Sigmoid colon (tissue), 7 donors: ENCODE results near the gene HIVEP1. TPM values are rescaled to one million over a fixed set of nuclear protein-coding genes. Genes with fewer than 3 reads are reported as not detected.

ENCODE experiments used
- DNase-seq: peaks from one replicate; pipeline ENCODE4 v3.0.0-alpha.2; 2019
- H3K27ac ChIP-seq, 4 donors: fragments of 200-600 bp; sonication (generic); one replicate each; pipeline ENCODE4 v1.5.1; 2016 to 2019; ENCODE audit warnings: mild to moderate bottlenecking in 1 of 4
- H3K27me3 ChIP-seq, 3 donors: fragments of 200-600 bp; sonication (generic); one replicate each; pipeline ENCODE4 v1.5.1; 2019; ENCODE audit warnings: mild to moderate bottlenecking in 1 of 3
- H3K36me3 ChIP-seq, 4 donors: fragments of 200-600 bp; sonication (generic); one replicate each; pipeline ENCODE4 v1.5.1; 2016 to 2019
- H3K4me1 ChIP-seq, 4 donors: fragments of 200-600 bp; sonication (generic); one replicate each; pipeline ENCODE4 v1.5.1; 2017 to 2019
- H3K4me3 ChIP-seq, 4 donors: fragments of 200-600 bp; sonication (generic); one replicate each; pipeline ENCODE4 v1.5.1; 2017 to 2019; ENCODE audit warnings: mild to moderate bottlenecking in 2 of 4, moderate library complexity in 1 of 4
- H3K9me3 ChIP-seq, 4 donors: fragments of 200-600 bp in 3 of 4; sonication (generic) in 3 of 4; one replicate each; pipeline versions ENCODE4 v1.5.1 to v1.6.1; 2013 to 2019
- EP300 ChIP-seq, 4 donors: sonication (generic); formaldehyde crosslinking; IDR thresholded peaks; one replicate each; pipeline ENCODE4 v1.6.1; 2017; ENCODE audit warnings: antibody characterized with exemption in 4 of 4
- POLR2A ChIP-seq, 2 donors: fragments of 450-650 bp; IDR thresholded peaks; one replicate each; pipeline ENCODE4 v1.6.1; 2016; ENCODE audit warnings: antibody characterized with exemption in 2 of 2, mild to moderate bottlenecking in 2 of 2, moderate library complexity in 2 of 2
- POLR2AphosphoS5 ChIP-seq, 4 donors: sonication (generic); formaldehyde crosslinking; IDR thresholded peaks; one replicate each; pipeline ENCODE4 v1.6.1; 2017; ENCODE audit warnings: antibody characterized with exemption in 4 of 4
- WGBS, 2 donors: extraction: QIAGEN DNeasy Blood & Tissue Kit; methylation state at CpG; one replicate each; pipeline ENCODE4 v1.1.7; 2013; 5-methylcytosine and 5-hydroxymethylcytosine counted together
- intact Hi-C: fragments of 100-400 bp; cut with DNase I; formaldehyde crosslinking; loops from one replicate; pipeline ENCODE4 v1.15.1; 2023
- polyA plus RNA-seq, 3 donors: library from polyadenylated mRNA; stranded (reverse); fragments of 200-250 nt; gene quantifications; one replicate each; pipeline ENCODE4 v1.2.3, GENCODE V29; 2013
- total RNA-seq, 4 donors: library from RNA; depleted of rRNA; stranded (reverse); fragments of >200 nt; gene quantifications; one replicate each; pipeline ENCODE4 v1.1.0, GENCODE V29; 2016
- TF ChIP-seq, protein P1 (sequence below), 4 experiments: fragments of 450-650 bp in 3 of 4; fragments of 200-600 bp in 1 of 4; IDR thresholded peaks; one replicate each; pipeline ENCODE4 v1.5.1; 2016 to 2019; ENCODE audit warnings: antibody characterized with exemption in 4 of 4, mild to moderate bottlenecking in 3 of 4, moderate library complexity in 2 of 4
- donor health status: healthy with polysubstance abuse.
- donor health status: Bipolar disorder and iron deficiency.
- donor health status: healthy.

Gene HIVEP1
- total and polyA plus RNA-seq, 7 donors, result 4.6 to 28.5 (median 13.2) TPM

DNA sequence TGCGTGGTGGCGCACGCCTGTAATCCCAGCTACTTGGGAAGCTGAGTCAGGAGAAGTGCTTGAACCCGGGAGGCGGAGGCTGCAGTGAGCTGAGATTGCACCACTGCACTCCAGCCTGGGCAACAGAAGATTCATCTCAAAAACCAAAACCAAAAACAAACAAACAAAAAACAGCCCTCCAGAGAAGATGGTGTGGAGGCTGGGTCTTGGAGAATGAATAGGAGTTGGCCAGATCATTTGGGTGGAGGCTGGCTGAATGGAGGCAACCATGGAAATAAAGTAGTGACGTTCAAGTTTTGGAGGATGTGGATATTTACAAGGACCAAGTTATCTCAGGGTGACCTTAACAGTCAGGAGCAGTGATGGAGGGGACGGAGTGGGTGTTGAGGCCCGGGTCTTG is 24.7 kb downstream of the HIVEP1 start:
- no peak overlapping the region for H3K4me3 ChIP-seq
- TF ChIP-seq EP300 (IDR thresholded peaks at IDR 0.05) (no peak), POLR2AphosphoS5 (IDR thresholded peaks at IDR 0.05) (no peak), POLR2A (IDR thresholded peaks at IDR 0.05) (no peak)
- TF ChIP-seq, protein P1, sequence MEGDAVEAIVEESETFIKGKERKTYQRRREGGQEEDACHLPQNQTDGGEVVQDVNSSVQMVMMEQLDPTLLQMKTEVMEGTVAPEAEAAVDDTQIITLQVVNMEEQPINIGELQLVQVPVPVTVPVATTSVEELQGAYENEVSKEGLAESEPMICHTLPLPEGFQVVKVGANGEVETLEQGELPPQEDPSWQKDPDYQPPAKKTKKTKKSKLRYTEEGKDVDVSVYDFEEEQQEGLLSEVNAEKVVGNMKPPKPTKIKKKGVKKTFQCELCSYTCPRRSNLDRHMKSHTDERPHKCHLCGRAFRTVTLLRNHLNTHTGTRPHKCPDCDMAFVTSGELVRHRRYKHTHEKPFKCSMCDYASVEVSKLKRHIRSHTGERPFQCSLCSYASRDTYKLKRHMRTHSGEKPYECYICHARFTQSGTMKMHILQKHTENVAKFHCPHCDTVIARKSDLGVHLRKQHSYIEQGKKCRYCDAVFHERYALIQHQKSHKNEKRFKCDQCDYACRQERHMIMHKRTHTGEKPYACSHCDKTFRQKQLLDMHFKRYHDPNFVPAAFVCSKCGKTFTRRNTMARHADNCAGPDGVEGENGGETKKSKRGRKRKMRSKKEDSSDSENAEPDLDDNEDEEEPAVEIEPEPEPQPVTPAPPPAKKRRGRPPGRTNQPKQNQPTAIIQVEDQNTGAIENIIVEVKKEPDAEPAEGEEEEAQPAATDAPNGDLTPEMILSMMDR (IDR thresholded peaks at IDR 0.05), result no peak
- no peaks in the 10 kb centered on the region for H3K36me3 ChIP-seq
- H3K27me3 ChIP-seq, result no peaks in the 10 kb centered on the region
- H3K27ac ChIP-seq, result no peak overlapping the region
- DNase-seq, result no peak
- no peaks in the 10 kb centered on the region for H3K9me3 ChIP-seq
- 95 to 96% methylated on average over 8 of the region's 8 CpGs for WGBS, 2 donors
- intact Hi-C loops, result no loop called here
- peaks cover 0 to 18% (median 4%) of the 10 kb centered on the region in 4 donors for H3K4me1 ChIP-seq

DNA sequence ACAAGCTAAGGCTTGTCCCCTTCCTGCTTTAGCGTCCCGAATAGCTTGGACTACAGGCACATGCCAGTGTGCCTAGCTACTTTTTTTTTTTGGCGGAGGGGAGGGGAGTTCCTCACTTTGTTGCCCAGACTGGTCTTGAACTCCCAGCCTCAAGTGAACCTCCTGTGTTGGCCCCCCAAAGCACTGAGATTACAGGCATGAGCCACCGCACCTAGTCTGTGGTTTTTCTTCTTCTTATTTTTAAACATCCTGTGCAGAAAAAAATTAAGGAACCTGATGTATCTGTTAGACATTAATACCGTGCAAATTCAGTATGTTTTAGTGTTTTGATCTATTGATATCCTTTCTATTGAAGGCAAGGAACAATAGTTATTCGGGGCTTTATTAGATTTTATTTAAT is 25.7 kb downstream of the HIVEP1 start:
- H3K36me3 ChIP-seq, result no peaks in the 10 kb centered on the region
- H3K9me3 ChIP-seq, result no peaks in the 10 kb centered on the region
- no peaks in the 10 kb centered on the region for H3K27me3 ChIP-seq
- WGBS, 2 donors, result 71 to 88% methylated on average over 6 of the region's 6 CpGs
- no peak overlapping the region for H3K4me3 ChIP-seq
- intact Hi-C loops, result no loop called here
- no peak for TF ChIP-seq POLR2AphosphoS5 (IDR thresholded peaks at IDR 0.05)
- TF ChIP-seq, protein P1 (IDR thresholded peaks at IDR 0.05), result no peak
- TF ChIP-seq POLR2A (IDR thresholded peaks at IDR 0.05), result no peak
- no peak for TF ChIP-seq EP300 (IDR thresholded peaks at IDR 0.05)
- H3K4me1 ChIP-seq, result peaks cover 0 to 18% (median 4%) of the 10 kb centered on the region in 4 donors
- no peak for DNase-seq
- no peak overlapping the region for H3K27ac ChIP-seq

DNA sequence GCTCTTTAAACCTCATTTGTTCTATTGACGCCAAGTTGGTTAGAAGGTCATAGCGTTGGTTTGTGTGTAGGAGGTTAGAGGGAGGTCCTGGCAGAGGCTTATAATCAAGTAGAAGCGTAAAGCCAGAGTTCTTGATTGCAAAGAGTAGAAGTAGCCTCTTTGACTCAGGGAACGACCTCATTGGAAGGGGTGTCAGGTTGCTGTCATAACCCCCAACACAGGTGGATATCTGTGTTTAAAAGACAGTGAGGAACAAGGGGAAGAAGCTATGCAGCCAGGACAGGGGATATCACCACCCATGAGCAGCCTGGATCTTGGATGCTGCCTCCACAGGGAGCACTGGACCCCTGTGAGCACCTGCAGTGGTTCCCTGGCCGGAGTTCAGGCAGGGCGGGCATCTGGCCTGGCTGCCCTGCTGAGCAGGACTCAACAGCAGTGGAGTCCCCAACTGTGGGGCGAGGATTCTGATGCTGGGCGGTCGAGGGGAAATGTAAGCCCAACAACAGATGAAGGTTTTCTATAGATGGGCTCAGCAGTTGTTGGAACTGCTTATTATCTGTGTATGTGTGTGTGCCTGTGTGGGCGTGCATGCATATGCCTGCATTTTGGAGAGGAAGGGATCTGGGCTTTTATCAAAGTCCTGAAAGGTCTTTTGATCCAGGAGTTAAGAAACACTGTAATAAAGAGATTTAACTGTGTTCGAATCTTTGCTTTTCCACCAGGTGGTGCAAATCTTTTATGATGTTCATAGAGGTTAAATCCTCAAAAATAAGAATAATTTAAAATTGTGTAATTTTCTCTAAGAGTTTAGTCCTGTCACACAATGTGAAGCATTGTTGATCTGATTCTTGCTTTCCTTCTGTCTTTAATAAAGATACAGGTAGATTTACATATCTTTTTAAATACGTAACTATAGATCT is 27.7 kb downstream of the HIVEP1 start:
- no peak for DNase-seq
- no peaks in the 10 kb centered on the region for H3K27me3 ChIP-seq
- H3K36me3 ChIP-seq, result no peaks in the 10 kb centered on the region
- H3K4me1 ChIP-seq, result peaks cover 0 to 10% (median 6%) of the 10 kb centered on the region in 4 donors
- 87 to 88% methylated on average over 12 of the region's 12 CpGs for WGBS, 2 donors
- H3K4me3 ChIP-seq, result no peak overlapping the region
- H3K9me3 ChIP-seq, result no peaks in the 10 kb centered on the region
- no peak overlapping the region for H3K27ac ChIP-seq
- TF ChIP-seq POLR2AphosphoS5 (IDR thresholded peaks at IDR 0.05), result no peak
- no peak for TF ChIP-seq EP300 (IDR thresholded peaks at IDR 0.05)
- TF ChIP-seq, protein P1 (IDR thresholded peaks at IDR 0.05), result no peak
- TF ChIP-seq POLR2A (IDR thresholded peaks at IDR 0.05), result no peak
- intact Hi-C loops, result no loop called here

DNA sequence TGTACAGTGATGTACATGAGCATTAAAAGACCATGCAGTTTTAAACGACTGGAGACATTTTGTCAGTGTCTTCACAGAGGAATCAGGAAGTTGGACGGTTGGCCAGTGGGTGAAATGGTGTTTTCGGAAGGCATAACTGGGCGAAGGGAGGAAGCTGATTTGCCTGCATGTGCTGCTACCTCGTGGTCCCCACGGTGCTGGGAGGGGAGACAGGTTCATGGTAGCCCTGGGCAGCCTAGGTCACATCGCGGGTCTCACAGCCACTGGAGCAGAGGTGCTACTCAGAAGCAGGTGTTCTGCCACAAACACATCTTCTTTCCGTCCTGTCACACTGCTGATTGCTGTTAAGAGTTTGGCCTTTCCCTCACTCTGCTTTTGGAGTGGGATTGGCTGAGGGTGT is 35.2 kb downstream of the HIVEP1 start:
- Histone ChIP-seq H3K4me3 (no peak overlapping the region), H3K9me3 (no peaks in the 10 kb centered on the region), H3K4me1 (peaks cover 0 to 31% (median 26%) of the 10 kb centered on the region in 4 donors), H3K27me3 (no peaks in the 10 kb centered on the region), H3K27ac (no peak overlapping the region), H3K36me3 (no peaks in the 10 kb centered on the region)
- no peak for DNase-seq
- TF ChIP-seq, protein P1 (IDR thresholded peaks at IDR 0.05), result no peak
- TF ChIP-seq EP300 (IDR thresholded peaks at IDR 0.05) (no peak), POLR2A (IDR thresholded peaks at IDR 0.05) (no peak), POLR2AphosphoS5 (IDR thresholded peaks at IDR 0.05) (no peak)
- intact Hi-C loops, result no loop called here
- 85 to 94% methylated on average over 9 of the region's 9 CpGs for WGBS, 2 donors
